RWPE2 (cell line): ENCODE data around the gene GREB1L.
A peak's percentile ranks its signal among the peaks of the same experiment; 100 is the strongest.

Experiments
- ATAC-seq: fragments of 200-7000 bp; cut with Tn5 transposase; 3 replicates; pipeline ENCODE4 v1.9.1; 2021; ENCODE audit warnings: low read depth
- DNase-seq: peaks from one replicate; pipeline ENCODE4 v3.0.0-alpha.2; 2020; ENCODE audit warnings: low spot score
- H3K27ac ChIP-seq: fragments of 450-650 bp; 2 replicates; pipeline ENCODE4 v1.5.1; 2017; ENCODE audit warnings: mild to moderate bottlenecking; ENCODE audit not compliant: poor library complexity, severe bottlenecking
- H3K27me3 ChIP-seq: fragments of 250-450 bp; sonication (Bioruptor Pico); 2 replicates; pipeline ENCODE4 v1.5.1; 2021; ENCODE audit warnings: mild to moderate bottlenecking, moderate library complexity; ENCODE audit not compliant: insufficient read depth, poor library complexity, severe bottlenecking
- H3K36me3 ChIP-seq: fragments of 250-450 bp; sonication (Bioruptor Pico); 2 replicates; pipeline ENCODE4 v1.5.1; 2020; ENCODE audit warnings: low read depth, mild to moderate bottlenecking, moderate library complexity
- H3K4me1 ChIP-seq: fragments of 250-450 bp; sonication (Bioruptor Pico); 2 replicates; pipeline ENCODE4 v1.5.1; 2021; ENCODE audit warnings: mild to moderate bottlenecking, moderate library complexity; ENCODE audit not compliant: insufficient read depth, poor library complexity, severe bottlenecking
- H3K4me3 ChIP-seq: fragments of 250-450 bp; sonication (Bioruptor Pico); 2 replicates; pipeline ENCODE4 v1.5.1; 2021; ENCODE audit warnings: mild to moderate bottlenecking, moderate library complexity; ENCODE audit not compliant: severe bottlenecking
- H3K9me3 ChIP-seq: fragments of 250-450 bp; sonication (Bioruptor Pico); 2 replicates; pipeline ENCODE4 v1.5.1; 2021; ENCODE audit warnings: mild to moderate bottlenecking, moderate library complexity; ENCODE audit not compliant: severe bottlenecking
- CTCF ChIP-seq: fragments of 450-650 bp; IDR thresholded peaks from one replicate; pipeline ENCODE4 v1.5.1; 2017; ENCODE audit warnings: mild to moderate bottlenecking, moderate library complexity; ENCODE audit not compliant: poor library complexity, severe bottlenecking

The GREB1L gene

DNA sequence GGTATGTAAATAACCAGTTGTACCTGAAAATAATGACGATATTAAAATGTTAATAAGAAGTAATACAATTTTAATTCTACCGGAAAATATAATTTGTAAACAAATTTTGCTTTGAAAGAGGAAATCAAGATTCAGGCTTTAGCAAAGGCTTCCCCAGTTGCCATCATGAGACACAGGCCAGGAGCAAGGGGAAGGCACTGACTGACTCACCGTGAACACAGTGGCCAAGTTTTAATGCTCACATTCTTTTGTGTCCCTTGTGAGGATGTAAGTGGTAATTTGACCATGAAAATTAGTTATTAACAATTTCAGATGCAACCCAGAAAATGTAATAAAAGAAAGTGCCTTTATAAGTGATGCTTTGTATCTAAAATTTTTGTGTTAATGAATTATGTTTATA lies 164.1 kb downstream of the GREB1L start:
- H3K4me3 ChIP-seq = no peak overlapping the region
- DNase-seq (no peak), ATAC-seq (no peak)
- no peak for TF ChIP-seq CTCF
- no peaks in the 10 kb centered on the region for H3K9me3 ChIP-seq
- H3K36me3 ChIP-seq = no peaks in the 10 kb centered on the region
- no peak overlapping the region for H3K27ac ChIP-seq
- no peaks in the 10 kb centered on the region for H3K27me3 ChIP-seq
- no peaks in the 10 kb centered on the region for H3K4me1 ChIP-seq

DNA sequence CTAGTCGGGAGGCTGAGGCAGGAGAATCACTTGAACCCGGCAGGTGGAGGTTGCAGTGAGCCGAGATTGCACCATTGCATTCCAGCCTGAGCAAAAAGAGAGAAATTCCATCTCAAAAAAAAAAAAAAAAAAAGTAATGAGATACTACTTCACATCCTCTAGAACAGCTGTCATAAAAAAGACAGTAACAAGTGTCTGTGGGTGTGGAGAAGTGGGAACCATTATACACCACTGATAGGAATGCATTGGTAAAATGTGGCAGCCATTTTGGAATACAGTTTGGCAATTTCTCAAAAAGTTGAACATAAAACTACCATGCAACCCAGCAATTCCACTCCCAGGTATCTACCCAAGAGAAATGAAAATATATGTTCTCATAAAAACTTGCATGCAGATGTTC lies 166.6 kb downstream of the GREB1L start:
- no peaks in the 10 kb centered on the region for H3K27me3 ChIP-seq
- H3K27ac ChIP-seq = no peak overlapping the region
- no peaks in the 10 kb centered on the region for H3K9me3 ChIP-seq
- no peaks in the 10 kb centered on the region for H3K36me3 ChIP-seq
- no peak for DNase-seq
- H3K4me1 ChIP-seq = no peaks in the 10 kb centered on the region
- no peak for ATAC-seq
- no peak for TF ChIP-seq CTCF
- H3K4me3 ChIP-seq = no peak overlapping the region

DNA sequence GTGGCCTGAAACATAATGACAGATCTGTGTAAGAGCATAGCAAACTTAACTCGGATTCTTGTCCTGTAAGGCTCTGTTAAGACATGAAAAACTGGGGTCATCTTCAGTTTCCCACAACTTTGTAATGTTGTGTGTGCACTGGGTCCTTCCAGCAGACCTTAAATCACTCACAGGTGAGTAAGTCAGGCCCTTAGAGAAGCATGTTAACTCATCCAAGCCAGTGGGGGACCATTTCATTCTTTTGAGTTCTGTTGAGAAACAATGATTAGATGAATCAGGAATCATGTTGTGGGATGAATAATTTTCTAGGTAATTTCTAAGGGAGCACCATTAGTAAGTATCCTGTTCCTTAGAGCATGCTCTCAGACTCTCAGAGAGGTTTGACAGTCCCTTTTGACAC lies 191.4 kb downstream of the GREB1L start:
- H3K36me3 ChIP-seq = no peaks in the 10 kb centered on the region
- H3K9me3 ChIP-seq = no peaks in the 10 kb centered on the region
- ATAC-seq (peak; percentile 97), DNase-seq (no peak)
- no peak for TF ChIP-seq CTCF
- no peak overlapping the region for H3K4me3 ChIP-seq
- H3K4me1 ChIP-seq = peaks cover 10% of the 10 kb centered on the region
- peak overlapping the region; percentile 30 for H3K27ac ChIP-seq
- H3K27me3 ChIP-seq = no peaks in the 10 kb centered on the region

DNA sequence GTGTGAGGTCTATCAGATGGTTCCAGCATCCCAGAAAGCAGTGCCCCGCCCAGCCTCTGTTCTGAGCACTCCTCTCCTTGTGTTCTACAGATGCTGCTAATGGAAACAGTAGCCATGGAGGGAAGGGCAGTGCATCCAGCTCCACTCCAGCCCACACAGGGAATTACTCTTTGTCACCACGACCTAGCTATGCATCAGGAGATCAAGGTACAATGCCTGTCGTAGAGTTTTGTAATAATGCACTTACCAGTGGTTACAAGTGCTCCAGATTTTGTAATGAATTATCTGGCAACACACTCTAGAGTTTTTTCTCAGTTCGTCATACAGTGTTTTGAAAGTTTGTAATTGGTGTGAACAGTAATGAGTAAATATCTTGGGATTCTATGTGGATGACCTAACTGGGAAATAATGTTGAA lies 197.4 kb downstream of the GREB1L start:
- Histone ChIP-seq H3K27ac (peak overlapping the region; percentile 58), H3K4me1 (peaks cover 14% of the 10 kb centered on the region), H3K36me3 (peaks cover 3% of the 10 kb centered on the region; the same call in 1 of the 2 replicates), H3K4me3 (no peak overlapping the region), H3K27me3 (no peaks in the 10 kb centered on the region), H3K9me3 (no peaks in the 10 kb centered on the region)
- DNase-seq = no peak
- TF ChIP-seq CTCF = no peak
- peak; percentile 96 for ATAC-seq

DNA sequence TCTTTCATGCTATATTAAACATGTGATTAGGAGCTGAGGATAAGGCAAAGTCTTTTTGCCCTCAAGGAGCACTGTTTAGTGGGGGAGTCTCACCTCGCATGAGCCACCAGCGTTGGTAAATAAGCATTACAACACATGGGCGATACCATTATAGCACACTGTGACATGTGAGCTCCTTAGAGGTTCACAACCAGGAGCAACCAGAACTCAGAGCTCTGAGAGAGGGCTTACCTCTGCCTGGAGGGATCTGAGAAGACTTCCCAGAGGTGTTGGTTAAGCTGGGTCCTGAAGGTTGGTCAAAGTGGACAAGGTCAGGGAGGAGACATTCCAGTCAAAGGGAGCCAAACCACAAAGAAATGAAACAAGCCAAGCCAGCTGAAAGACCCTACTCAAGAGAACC lies 199.6 kb downstream of the GREB1L start:
- no peak for ATAC-seq

More for the DNA sequence above, 199.6 kb downstream of the GREB1L start:
- Histone ChIP-seq H3K27ac (no peak overlapping the region), H3K36me3 (peaks cover 3% of the 10 kb centered on the region; the same call in 1 of the 2 replicates), H3K9me3 (no peaks in the 10 kb centered on the region), H3K27me3 (no peaks in the 10 kb centered on the region), H3K4me1 (peaks cover 14% of the 10 kb centered on the region), H3K4me3 (no peak overlapping the region)
- TF ChIP-seq CTCF = no peak
- no peak for DNase-seq
